ENCODE results near the gene RASIP1.

Gene RASIP1

DNA sequence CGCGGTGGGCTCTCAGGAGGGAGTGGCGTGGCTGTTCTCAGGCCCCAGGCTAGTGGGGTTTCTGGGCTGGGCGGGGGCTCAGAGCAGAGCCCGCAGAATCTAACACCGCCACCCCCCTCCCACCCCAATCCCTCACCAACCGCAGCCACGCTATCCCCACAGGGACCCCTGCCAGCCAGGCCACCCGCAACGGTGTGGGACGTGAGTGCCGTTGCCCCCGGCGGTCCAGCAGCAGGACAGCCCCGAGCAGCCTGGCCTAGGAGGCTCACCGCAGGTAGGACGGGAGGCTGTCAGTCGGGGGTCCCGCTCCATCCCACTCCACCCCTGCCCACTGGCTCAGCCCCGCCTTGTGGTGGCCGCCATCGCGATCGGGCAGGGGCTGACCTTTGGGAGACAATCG is 67.4 kb downstream of the RASIP1 start, which contains the start of gene NTN5:
NTN5 (minus strand) TSS at position 24 of the 400 bp plus-strand sequence. CDS start 2,031 bp downstream, outside the sequence.
- DNase-seq: no peak

DNA sequence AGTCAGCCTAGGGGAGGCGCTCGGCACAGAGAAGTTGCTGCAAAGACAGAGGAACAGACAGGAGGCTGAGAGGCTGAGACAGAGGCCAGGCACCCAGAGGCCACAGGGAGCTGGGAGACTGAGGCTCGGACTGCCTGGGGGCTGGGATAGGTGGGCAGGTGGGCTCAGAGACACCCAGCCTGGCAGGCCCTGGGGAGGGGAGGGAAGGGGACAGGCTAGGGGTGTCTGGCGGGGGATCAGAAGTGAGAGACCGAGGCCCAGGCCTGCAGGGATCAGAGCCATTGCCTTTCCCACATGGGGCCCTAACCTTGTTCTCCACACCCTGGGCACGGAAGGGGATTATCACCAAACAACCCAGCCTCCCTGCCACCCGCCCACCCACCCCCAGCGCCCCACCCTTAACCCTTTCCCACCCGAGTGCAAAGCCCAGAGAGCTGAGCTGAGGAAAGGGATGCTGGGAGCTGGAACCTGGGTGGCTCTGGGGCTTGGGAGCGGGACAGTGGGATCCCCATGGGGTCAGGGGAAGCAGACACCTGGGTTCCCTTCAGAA is 68.9 kb downstream of the RASIP1 start:
- DNase-seq: no peak

DNA sequence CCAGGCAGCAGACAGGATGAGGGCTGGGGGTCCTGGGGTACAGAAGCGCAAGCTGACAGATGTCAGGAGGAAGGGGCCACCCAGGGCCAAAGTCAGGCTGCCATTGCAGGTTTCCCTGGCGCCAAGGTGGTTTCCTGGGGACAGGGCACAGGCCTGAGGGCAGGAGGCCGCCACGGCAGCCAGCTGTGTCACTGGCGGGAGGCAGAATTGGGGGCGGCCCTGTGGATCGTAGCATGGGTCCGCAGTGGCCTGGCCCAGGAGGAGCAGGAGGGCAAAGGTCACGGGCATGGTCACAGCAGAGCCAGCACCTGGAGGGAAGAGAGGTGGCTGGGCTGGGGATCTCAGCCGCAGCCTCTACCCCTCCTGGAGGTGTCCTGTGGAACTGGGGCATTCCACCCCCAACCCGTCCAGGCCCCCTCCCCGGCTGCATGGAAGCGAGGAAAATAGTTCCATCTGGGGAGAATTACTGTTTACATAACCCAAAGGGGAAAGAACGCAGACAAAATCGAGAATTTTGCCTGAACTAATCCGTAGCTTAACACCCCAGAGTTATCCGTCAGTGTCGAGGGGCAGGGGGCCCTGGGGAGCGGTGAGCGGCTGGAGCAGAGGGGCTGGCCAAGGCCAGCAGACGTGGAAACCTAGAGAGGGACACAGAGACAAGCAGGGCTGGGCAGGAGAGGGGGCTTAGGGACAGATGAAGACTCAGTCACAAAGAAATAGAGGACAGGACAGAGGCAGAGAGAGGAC is 69.5 kb downstream of the RASIP1 start:
- no peak for DNase-seq
